GM19372 (cell line): ENCODE measurements around the gene GLP1R.

Source experiments
- ATAC-seq: cut with Tn5 transposase; IDR thresholded peaks from one replicate; pipeline ENCODE4 v1.9.1; 2021; ENCODE audit warnings: mild to moderate bottlenecking, low read depth, moderate library complexity; ENCODE audit not compliant: unreplicated experiment

The GLP1R gene

DNA sequence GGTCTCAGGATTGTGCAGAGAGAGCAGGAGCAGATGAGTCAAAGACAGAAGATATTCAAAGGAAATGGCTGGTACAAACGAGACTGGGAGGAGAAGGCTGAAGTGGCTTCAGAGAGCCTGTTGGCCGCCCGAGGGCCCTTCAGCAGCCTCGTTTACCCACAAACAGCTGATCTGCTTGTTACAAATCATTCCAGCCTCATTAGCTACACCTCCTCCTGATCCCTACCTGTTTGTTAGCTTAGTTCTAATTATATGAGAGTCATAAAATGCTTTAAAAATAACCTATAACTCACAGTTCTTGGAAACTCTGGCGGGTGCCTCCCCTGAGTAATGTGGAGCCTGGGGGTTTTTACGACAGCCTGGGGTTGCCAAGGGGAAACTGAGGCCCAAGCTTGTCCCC is 12.6 kb downstream of the GLP1R start:
- no peak for ATAC-seq

DNA sequence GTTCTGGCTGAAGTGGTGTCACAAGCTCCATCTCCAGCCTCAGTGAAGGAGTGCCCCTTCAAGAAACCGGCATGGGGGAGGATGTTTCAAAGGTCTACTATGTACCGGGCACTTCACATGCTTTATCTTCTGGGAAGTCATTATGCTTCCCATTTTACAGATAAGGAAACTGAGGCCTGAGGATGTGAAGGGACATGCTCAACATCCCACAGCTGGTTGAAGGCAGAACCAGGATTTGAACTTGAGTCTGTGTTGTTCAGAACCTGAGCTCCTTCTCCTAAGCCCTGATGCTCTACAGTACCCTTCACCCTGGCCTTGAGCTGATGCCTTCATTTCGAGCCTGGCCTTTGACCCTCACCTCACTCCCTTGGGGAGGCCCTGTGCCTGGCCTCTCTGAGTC is 13.0 kb downstream of the GLP1R start:
- no peak for ATAC-seq

DNA sequence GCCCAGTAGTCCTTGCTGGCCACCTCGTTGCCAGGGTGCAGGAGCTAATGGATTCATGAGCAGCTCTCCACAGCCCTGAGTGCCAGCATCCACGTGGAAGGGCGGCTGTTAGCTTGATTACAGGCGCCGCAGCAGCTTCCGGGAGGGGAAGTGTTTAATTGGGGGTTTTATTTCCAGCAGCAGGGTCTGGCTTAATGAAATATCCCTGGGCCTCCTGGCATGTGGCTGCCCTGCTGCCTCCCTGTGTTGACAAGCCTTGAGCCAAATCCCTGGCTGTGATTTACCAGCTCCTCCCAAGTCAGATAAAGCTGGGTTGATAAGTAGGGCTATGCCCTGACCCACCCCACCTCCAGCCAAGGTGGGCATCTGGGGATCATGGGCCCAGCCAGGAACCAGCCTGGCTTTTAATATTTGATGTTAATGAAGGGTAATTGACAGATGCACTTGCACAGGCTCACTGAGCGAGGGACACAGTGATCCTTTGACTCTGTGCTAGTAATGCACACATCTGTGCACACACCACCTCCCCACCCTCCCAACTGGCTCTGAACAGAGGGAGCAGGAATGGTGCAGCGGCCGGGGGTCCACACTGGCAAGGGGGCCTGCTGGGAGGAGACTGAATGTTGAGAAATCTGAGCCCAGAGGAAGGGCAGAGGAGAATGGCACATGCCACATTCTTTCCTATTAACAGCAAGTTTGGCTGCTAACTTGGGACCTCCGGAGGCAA is 13.6 kb downstream of the GLP1R start:
- ATAC-seq: no peak

DNA sequence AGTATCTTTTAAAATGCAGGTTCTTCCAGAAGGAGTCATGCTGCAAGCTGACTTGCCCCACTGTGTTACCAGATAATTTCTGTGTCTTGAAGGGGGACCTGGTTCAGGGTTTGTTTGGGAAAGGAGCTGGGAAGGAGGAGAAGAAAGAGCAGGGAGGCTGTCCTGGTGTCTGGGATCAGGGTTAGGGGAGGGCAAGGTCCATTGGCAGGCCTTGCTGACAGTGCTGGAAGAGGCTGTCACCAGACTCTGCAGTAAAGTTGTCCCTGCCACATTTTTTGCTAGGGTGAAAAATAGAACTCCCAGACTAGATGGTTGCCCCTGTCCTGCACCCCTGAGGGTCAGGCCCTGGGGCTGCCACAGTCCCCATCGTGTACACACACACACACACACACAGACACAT is 14.9 kb downstream of the GLP1R start:
- no peak for ATAC-seq

DNA sequence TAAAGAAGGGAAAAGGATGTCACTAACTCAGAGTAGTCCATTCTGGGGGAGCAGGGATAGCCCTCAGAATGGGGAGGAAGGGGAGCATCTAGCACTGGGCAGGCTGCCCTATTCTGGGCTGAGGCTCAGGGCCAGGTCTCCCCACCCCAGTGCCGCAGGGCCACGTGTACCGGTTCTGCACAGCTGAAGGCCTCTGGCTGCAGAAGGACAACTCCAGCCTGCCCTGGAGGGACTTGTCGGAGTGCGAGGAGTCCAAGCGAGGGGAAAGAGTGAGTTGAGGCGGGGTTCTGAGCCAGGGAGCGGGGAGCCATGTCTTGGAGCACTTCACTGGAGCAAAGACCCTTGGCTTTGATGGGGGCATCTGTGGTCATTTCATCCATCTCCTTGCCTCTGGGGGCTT is 17.0 kb downstream of the GLP1R start:
- no peak for ATAC-seq

DNA sequence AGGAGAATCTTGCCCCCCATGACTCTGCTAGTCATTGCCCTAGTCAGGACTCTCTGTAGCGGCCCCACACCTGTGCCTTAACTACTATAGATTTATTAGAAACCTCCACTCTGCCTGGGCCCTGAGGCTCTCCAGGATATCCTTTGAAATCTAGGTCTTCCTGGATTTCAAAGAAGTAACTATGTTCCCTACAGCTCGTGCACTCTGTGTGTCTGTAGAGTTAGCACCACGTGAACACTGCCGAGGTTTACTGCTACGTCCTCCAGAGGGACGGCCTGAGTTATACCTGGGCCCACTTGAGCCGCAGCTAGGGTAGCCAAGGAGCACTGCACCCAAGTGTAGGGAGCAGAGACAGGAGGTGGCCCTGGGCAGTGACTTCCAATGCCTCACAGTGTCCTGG is 19.8 kb downstream of the GLP1R start:
- no peak for ATAC-seq

DNA sequence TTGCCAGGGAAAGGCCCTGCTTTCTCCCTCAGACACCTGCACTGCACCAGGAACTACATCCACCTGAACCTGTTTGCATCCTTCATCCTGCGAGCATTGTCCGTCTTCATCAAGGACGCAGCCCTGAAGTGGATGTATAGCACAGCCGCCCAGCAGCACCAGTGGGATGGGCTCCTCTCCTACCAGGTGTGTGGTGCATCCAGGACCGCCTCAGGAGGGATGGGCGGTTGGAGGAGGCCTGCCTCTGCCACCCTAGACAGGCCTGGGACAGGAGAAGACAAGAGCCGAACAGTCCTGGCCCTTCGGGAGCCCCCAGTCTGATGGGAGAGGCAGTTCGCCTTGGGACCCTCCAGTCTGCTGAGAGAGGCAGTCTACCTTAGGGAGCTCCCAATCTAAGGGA is 24.2 kb downstream of the GLP1R start:
- no peak for ATAC-seq

DNA sequence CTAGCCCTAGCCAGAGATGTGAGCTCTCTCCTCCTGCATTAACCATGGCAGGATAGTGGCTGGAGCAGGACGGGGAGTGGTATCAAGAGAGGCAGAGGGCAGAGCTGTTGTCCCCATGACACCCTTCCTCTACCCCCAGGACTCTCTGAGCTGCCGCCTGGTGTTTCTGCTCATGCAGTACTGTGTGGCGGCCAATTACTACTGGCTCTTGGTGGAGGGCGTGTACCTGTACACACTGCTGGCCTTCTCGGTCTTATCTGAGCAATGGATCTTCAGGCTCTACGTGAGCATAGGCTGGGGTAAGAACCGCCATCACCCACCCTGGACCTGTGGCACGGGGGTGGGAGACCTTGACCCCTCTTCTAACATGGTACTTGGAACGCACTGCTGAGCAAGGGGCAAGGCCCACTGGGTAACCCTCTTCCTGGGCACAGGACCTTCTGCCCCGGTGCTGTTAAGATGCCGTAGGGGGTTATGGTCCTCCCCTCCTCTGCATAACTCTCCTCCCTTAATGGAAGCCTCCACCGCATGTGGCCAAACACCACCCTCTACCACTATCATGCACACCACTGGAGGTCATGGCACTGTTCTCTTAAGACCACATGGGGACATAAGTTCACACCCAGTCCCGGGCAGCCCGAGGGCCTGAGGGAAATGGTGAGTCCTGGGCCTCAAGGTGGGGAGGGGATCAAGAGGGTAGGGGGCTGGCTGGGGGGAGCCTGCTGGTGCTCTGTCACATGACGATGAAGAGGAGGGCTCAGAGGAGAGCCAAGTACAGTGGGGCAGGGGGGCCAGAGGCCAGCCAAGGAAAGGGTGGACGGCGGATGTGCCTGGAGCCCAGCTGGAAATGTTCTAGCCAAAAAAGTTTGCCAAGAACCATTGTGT is 25.1 kb downstream of the GLP1R start:
- no peak for ATAC-seq

DNA sequence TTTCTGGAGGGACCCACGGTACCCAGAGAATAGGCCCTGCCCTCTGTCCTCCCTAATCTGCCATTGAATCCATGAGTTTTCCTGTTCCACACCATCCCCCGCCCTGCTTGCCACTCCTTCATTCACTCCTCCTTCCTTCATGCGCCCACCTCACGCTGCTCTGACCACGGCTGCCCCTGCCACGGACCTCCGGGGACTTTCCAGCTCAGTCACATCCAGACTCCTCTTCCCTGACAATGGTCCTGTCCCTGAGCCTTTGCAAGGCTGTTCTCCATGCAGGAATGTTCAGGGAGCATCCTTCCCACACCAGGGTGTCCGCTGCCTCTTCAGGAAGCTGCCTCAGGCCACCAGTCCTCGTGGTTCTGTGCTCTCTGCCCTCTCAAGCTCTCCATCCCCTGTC is 25.9 kb downstream of the GLP1R start:
- no peak for ATAC-seq

DNA sequence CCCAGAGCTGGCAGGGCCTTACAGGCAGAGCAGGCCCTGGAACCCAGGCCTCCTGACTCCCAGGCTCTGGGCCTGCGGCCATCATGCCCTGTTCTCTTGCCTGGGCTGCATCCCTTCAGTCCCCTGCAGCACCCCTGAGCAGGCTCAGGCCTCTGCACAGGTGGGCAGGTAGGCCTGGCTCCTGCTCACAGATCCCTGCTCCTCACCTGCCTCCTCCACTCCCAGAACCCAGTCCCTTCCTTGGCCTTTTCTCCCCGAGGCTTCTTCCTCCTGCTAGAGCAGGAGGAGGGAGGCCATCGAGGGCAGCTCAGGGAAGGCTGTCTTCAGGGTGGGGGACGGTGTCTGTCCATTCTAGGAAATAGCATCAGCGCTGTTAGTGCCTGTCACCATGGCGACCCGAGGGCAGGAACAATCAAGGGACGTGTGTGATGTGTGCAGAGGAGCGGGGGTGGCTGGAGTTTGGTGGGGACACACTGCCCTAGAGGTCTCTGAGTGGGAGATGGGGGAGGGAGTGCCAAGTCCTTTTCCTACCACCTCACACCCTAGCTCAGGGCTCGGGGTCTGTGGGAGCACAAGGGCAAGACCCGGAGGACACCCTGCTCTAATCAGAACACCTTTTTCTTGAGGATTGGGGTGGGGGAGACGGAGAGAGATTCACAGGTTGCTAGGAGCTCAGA is 26.6 kb downstream of the GLP1R start:
- no peak for ATAC-seq

DNA sequence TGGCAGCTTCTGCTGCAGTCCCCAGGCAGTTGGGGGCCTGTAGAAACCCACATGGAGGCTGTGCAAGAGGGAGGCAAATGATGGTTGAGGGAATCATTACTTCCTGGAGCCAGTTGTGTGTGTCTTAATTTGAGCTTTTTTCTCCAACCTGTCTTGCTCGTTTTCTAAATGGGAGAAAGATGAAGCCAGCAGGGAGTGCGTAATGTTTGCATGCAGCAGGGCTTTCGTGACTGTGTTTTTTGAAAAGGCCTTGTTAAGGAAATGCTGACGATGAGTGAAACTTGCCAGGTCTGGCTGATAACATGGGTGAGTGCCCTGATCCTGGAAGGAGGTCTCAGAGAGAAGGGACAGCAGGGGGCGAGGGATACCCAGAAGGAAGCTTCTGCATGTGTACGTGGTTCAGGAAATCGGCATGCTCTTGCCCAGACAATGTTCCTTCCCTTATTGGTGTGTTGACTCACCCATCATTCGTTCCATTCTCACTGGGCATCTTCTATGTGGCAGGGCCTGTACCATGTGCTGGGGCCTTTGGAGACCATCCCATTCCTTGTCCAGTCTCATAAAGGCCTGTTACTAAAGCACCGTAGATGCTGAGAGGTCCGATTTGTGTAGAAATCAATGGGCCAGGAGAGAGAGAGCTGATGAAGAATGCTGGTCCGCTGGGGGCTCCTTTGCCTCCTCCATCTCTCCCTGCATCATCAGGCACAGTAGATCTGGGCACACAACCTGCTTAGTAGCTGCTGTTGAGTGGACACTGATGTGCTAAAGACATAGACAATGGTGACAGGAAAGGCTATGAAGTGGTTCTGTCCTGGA is 27.4 kb downstream of the GLP1R start:
- ATAC-seq: no peak

DNA sequence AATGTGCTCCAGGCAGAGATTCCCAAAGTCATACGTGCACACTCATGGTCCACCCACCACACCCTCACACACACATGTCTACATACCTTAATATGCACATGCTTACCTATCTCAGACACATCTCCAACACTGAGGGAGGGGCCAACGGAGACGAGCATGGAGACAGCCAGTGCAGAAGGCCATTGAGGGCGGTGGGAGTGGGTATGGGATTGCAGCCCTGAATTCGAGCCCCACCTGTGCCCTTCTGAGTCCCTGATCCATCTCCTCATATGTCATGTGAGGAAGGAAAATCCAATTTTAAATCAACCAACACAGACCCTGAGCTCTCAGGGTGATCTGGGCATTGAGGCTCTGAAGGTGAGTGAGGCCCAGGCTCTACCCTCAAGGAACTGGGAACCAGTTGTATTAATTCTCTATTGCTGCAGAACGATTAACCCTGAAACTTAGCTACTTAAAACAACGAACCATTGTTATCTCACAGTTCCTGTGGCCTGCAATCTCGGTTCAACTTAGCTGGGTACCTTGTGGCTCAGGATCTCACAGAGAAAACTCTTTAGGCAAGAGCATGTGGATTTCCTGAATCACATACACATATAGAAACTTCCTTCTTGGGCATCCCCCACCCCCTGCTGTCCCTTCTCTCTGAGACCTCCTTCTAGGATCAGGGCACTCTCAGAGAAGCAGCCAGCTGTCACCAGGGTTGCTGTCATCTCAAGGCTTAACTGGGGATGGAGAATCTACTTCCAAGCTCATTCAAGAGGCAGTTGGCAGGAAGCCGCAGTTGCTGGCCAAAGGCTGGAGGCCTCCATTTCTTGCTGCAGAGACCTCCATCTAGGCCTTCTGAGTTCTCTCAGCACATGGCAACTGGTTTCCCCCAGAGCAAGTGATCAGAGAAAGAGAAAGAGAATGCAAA is 28.3 kb downstream of the GLP1R start:
- no peak for ATAC-seq

DNA sequence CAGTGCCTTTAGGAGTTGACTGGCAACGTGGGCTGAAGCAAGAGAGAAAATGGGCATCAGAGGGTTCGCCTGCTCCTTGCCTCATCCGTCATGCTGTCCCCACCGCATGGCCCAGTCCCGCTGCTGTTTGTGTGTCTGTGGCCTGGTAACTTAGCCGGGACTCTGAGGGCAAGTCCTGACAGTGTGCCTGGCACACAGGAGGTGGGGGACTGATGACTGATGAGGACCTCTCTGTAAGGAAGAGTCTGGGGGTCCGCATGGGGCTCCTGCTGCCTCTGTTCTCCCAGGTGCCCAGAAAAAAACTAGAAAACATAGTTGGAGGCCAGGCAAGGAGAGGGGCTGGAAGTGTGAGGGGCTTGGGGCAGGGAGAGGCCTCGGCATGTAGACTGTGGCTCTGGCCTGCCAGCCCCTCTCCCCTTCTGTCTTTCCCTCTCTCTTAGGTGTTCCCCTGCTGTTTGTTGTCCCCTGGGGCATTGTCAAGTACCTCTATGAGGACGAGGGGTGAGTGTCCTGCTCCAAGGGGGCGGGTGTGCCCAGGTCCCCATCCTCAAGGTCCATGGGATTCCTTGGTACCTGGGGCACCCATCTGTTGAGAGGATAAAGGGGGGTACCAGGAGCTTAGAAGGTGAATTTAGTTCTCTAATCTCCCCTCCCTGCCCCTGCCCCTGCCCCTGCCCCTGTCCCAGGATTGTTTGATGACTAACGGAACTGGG is 29.5 kb downstream of the GLP1R start:
- ATAC-seq: no peak

DNA sequence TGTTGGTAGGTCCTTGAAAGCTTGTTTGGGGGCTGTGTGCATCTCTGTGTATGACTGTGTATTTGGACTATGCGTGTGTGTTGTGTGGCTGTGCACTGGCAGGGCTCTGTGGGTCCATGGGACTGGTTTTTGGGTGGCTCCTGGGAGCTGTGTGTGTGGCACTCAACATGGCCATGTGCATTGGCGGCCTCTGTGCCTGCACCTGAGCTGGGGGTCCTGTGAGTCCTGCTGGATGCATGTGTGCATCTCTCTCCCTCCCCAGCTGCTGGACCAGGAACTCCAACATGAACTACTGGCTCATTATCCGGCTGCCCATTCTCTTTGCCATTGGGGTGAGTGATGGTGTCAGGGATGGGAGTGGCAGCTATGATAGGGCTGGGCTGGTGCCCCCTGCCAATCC is 30.1 kb downstream of the GLP1R start:
- ATAC-seq: no peak

DNA sequence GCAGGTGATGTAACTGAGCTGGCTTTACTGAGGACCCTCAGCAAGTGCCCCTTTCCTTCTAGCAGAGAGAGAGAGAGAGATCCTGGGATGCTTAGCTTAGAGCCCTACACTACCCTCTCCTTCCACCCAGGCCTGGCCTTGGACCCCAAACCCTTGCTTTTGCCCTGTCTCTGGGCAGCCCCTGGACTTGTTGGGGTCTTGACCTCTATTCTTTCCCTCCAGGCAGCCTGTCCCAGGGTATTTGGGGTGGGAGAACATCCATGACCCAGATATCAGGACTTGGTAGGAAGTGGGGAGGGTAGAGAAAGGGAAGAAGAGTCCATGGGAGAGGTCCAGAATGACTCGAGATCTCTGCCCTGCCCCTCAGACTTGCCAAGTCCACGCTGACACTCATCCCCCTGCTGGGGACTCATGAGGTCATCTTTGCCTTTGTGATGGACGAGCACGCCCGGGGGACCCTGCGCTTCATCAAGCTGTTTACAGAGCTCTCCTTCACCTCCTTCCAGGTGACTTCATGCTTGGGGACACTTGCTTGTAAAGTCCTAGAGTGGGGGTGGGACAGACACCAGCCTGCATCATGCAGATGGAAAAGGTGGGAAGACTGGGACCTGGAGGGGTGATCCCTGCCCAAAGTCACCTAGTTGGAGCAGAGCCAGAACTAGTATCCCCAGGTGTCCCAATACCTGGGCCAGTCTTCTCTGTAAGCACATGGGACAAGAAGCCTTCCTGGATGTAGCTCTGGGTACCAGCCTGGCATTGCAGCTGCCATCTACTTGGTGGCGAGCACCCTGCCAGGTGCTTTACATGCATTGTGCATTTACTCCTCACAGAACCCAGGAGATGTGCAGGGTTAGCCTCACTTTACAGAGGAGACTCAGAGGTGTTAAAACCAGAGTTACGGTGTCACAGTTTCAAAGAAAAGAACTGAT is 30.9 kb downstream of the GLP1R start:
- no peak for ATAC-seq

DNA sequence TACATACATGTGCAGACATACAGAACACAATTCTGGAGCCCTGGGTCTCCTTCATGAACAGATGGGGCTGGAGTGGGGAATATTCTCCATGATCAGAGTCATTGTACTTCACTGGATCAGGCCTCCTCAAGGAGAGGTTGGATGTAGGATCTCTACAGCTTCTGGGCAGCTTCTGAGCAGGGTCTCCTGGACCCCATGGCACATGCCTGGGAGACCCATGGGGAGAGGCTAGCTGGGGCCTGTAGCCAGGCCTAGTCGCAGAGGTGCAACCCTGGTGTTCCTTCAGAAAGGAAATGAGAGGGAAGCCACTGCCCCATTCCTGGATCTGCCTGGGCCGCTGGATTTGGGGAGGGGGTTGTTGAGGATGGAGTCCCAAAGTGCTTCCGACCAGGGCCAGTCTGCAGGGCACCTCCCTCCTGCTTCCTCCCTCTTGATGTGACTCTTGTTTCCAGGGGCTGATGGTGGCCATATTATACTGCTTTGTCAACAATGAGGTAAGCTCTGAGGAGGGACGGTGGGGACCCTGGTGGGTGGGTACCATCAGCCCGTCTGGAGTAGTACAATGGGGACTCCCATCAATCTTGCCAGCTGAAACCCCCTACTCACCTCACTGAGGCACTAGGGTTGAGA is 31.8 kb downstream of the GLP1R start:
- ATAC-seq: no peak

DNA sequence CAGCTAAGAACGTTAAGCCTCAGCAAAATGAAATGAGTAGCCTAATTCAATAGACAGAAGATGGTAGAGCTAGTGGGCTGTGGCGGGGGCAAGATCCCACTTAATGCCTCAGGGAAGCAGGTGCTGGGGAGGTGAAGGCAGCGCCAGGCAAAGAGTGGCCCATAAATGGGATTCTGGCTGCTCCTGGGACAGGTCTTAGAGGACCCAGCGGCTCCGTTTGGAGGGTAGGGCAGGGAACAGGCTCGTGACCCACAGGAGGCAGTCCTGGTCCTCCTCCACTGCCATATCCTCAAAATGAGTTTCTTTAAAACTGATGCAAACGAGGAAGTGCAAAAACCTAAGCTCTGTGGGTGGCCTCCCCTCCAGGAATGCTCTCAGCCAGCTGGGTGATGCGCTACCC is 33.7 kb downstream of the GLP1R start:
- ATAC-seq: no peak
